ENCODE measurements around the gene LZTS3. TPM values are rescaled to one million over a fixed set of nuclear protein-coding genes. Genes with fewer than 3 reads are reported as not detected.

The LZTS3 gene
- total RNA-seq, 3 donors from 2014 or later (not counting 1 experiment from before 2014, with no cell fraction given) = 3.1 to 4.6 (median 3.3) TPM

GRCh38 chr20:3168079-3168828 is 5.1 kb downstream of the LZTS3 start:
- Mint-ChIP-seq H3K9me3 (no peaks in the 10 kb centered on the region), H3K4me1 (peaks cover 0 to 9% of the 10 kb centered on the region in 2 donors), H3K4me3 (no peak overlapping the region), H3K27me3 (ENCODE audit: low read depth in 2 of 2) (peaks cover 33 to 47% of the 10 kb centered on the region in 2 donors), H3K36me3 (no peaks in the 10 kb centered on the region), H3K27ac (no peak overlapping the region)
- TF ChIP-seq CTCF (IDR thresholded peaks at IDR 0.05) = no peak
- H3K4me1 ChIP-seq (ENCODE audit: control insufficient read depth, insufficient read depth, low read length) = peaks cover 9% of the 10 kb centered on the region
- 17% methylated on average over 37 of the region's 39 CpGs for WGBS (ENCODE audit: insufficient coverage)
- no peaks in the 10 kb centered on the region for H3K36me3 ChIP-seq (ENCODE audit: control insufficient read depth, insufficient read depth, low read length)
- intact Hi-C loops (cut with micrococcal nuclease) = no loop called here
- DNase-seq = peak in 1 of 2 donors; percentile 46
- H3K27ac ChIP-seq (ENCODE audit: low read length) = no peak overlapping the region
- no peak for ATAC-seq
- no peak overlapping the region for H3K4me3 ChIP-seq (ENCODE audit: low read length)
- H3K27me3 ChIP-seq (ENCODE audit: control insufficient read depth, insufficient read depth, low read length) = peaks cover 19% of the 10 kb centered on the region
- no peaks in the 10 kb centered on the region for H3K9me3 ChIP-seq (ENCODE audit: control insufficient read depth, insufficient read depth, low read length)

DNA sequence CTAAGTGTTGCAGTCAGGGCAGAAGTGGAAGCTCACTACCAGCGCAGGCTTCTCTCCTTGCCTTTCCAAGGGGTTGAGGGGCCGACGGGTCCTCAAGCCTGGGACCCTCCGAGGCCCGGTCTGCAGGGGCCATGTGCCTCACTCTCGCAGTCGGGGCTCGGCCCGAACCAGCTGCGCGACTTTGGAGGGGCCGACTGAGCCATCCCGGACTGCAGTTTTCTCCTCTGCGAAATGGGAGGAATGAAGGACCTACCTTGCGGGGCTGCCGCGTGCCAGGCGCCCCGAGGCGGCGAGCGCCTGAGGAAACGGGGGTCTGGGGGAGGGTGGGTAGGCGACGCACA is 5.6 kb downstream of the LZTS3 start:
- peaks cover 33 to 48% of the 10 kb centered on the region in 2 donors for H3K27me3 Mint-ChIP-seq (ENCODE audit: low read depth in 2 of 2)
- H3K27me3 ChIP-seq (ENCODE audit: control insufficient read depth, insufficient read depth, low read length) = peaks cover 19% of the 10 kb centered on the region
- no peaks in the 10 kb centered on the region for H3K9me3 Mint-ChIP-seq
- H3K36me3 Mint-ChIP-seq = no peaks in the 10 kb centered on the region
- peaks cover 4% of the 10 kb centered on the region for H3K4me1 ChIP-seq (ENCODE audit: control insufficient read depth, insufficient read depth, low read length)
- no peak for DNase-seq
- H3K27ac ChIP-seq (ENCODE audit: low read length) = no peak overlapping the region
- H3K4me3 Mint-ChIP-seq = no peak overlapping the region
- no peaks in the 10 kb centered on the region for H3K9me3 ChIP-seq (ENCODE audit: control insufficient read depth, insufficient read depth, low read length)
- ATAC-seq = no peak
- H3K36me3 ChIP-seq (ENCODE audit: control insufficient read depth, insufficient read depth, low read length) = no peaks in the 10 kb centered on the region
- intact Hi-C loops (cut with micrococcal nuclease) = no loop called here
- H3K27ac Mint-ChIP-seq = no peak overlapping the region
- H3K4me3 ChIP-seq (ENCODE audit: low read length) = no peak overlapping the region
- H3K4me1 Mint-ChIP-seq = peaks cover 0 to 9% of the 10 kb centered on the region in 2 donors
- 30% methylated on average over 25 of the region's 25 CpGs for WGBS (ENCODE audit: insufficient coverage)
- no peak for TF ChIP-seq CTCF (IDR thresholded peaks at IDR 0.05)

- H3K4me3 ChIP-seq (ENCODE audit: low read length) = no peak overlapping the region
- no peak overlapping the region for H3K27ac Mint-ChIP-seq
- 94% methylated on average over 14 of the region's 16 CpGs for WGBS (ENCODE audit: insufficient coverage)
- H3K27me3 ChIP-seq (ENCODE audit: control insufficient read depth, insufficient read depth, low read length) = peaks cover 12% of the 10 kb centered on the region
- TF ChIP-seq CTCF (IDR thresholded peaks at IDR 0.05) = no peak
- H3K27me3 Mint-ChIP-seq (ENCODE audit: low read depth in 2 of 2) = peaks cover 27 to 40% of the 10 kb centered on the region in 2 donors
- H3K9me3 Mint-ChIP-seq = no peaks in the 10 kb centered on the region
- H3K4me3 Mint-ChIP-seq = no peak overlapping the region
- no peak for DNase-seq
- no peaks in the 10 kb centered on the region for H3K9me3 ChIP-seq (ENCODE audit: control insufficient read depth, insufficient read depth, low read length)
- peaks cover 0 to under 1% of the 10 kb centered on the region in 2 donors for H3K4me1 Mint-ChIP-seq
- H3K4me1 ChIP-seq (ENCODE audit: control insufficient read depth, insufficient read depth, low read length) = no peaks in the 10 kb centered on the region
- intact Hi-C loops (cut with micrococcal nuclease) = no loop called here
- no peaks in the 10 kb centered on the region for H3K36me3 ChIP-seq (ENCODE audit: control insufficient read depth, insufficient read depth, low read length)
- no peak overlapping the region for H3K27ac ChIP-seq (ENCODE audit: low read length)
- no peak for ATAC-seq
- no peaks in the 10 kb centered on the region for H3K36me3 Mint-ChIP-seq
Observed at GRCh38 chr20:3166913-3167342, 6.4 kb downstream of the LZTS3 start.
